ENCODE data around the gene AGAP6.
"Not testable (repeated sequence)": the region's sequence is repeated elsewhere in the genome, so short reads cannot be mapped to it uniquely, and the experiment has no call there.

DNA sequence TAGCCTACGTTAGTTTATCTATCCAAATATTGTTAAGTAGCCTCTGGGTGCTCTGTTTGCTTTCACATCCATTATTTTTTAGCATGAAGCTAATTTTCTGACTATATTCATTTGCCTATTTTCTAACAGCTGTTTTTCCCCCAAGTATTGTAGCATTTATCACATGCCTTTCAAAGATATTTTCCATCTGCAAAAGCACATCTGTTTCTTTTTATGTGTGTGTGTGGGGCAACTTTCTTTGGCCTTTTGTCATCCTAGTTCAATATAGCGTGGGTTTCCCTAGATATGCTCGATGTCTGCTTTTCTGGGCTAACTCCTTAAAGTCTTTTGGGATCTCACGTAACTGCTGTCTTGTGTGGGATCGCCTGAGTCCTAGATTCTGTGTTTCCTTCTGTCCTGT is 7.1 kb downstream of the AGAP6 start:
- not testable (repeated sequence) for TF ChIP-seq CHD2 (IDR thresholded peaks at IDR 0.05; ENCODE audit: low read length, partially characterized antibody); RARB (CRISPR knock-in tag; IDR thresholded peaks at IDR 0.05); SMC3 (IDR thresholded peaks at IDR 0.05); JUN (IDR thresholded peaks at IDR 0.05); FOSB (CRISPR knock-in tag; IDR thresholded peaks at IDR 0.05); MAZ (IDR thresholded peaks at IDR 0.05; ENCODE audit: borderline replicate concordance, low read depth, low read length); RAD21 (conservative IDR thresholded peaks at IDR 0.05 in 1 of 2, IDR thresholded peaks at IDR 0.05 in 1 of 2); EP300 (IDR thresholded peaks at IDR 0.05)
- TF ChIP-seq, protein P1, sequence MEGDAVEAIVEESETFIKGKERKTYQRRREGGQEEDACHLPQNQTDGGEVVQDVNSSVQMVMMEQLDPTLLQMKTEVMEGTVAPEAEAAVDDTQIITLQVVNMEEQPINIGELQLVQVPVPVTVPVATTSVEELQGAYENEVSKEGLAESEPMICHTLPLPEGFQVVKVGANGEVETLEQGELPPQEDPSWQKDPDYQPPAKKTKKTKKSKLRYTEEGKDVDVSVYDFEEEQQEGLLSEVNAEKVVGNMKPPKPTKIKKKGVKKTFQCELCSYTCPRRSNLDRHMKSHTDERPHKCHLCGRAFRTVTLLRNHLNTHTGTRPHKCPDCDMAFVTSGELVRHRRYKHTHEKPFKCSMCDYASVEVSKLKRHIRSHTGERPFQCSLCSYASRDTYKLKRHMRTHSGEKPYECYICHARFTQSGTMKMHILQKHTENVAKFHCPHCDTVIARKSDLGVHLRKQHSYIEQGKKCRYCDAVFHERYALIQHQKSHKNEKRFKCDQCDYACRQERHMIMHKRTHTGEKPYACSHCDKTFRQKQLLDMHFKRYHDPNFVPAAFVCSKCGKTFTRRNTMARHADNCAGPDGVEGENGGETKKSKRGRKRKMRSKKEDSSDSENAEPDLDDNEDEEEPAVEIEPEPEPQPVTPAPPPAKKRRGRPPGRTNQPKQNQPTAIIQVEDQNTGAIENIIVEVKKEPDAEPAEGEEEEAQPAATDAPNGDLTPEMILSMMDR (IDR thresholded peaks at IDR 0.05) = not testable (repeated sequence)
- TF ChIP-seq, protein P2, sequence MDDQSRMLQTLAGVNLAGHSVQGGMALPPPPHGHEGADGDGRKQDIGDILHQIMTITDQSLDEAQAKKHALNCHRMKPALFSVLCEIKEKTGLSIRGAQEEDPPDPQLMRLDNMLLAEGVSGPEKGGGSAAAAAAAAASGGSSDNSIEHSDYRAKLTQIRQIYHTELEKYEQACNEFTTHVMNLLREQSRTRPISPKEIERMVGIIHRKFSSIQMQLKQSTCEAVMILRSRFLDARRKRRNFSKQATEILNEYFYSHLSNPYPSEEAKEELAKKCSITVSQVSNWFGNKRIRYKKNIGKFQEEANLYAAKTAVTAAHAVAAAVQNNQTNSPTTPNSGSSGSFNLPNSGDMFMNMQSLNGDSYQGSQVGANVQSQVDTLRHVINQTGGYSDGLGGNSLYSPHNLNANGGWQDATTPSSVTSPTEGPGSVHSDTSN (IDR thresholded peaks at IDR 0.05) = not testable (repeated sequence)
- TF ChIP-seq, protein P3, sequence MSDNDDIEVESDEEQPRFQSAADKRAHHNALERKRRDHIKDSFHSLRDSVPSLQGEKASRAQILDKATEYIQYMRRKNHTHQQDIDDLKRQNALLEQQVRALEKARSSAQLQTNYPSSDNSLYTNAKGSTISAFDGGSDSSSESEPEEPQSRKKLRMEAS (IDR thresholded peaks at IDR 0.05) = not testable (repeated sequence)

Measured in A549 (cell line).